ENCODE results near the gene DLK2.

Gene DLK2

DNA sequence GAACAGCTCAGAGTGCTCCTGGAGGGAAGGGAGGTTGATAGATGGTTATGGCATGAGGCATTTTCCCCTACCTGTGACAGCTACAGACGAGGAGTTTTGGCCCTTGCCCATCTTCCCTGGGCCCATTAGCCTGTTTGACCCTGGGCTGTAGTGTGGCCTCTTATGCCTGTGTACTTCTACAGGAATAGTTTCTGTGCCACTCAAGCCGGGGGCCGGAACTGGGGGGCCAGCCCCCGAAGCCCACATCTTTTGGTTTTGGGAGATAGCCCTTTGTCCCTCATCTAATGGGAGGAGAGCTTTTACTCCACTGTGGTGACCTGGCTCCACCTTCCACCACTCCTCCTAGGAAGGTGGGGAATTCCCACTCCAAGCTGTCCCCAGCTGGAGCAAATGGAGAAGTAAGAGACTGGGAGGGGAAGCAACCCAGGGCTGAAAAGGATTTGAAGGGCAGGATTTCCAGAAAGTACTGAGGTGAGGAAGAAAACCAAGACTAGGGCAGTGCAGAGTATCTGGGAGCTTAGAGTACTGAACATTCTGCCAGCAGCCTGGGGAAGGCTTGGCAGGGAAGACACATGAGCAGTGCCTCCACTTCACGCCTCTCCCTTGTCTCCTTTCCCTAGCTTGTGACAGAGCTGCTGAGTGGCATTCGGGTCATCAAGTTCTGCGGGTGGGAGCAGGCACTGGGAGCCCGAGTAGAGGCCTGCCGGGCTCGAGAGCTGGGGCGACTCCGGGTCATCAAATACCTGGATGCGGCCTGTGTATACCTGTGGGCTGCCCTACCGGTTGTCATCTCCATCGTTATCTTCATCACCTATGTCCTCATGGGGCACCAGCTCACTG lies 21.1 kb downstream of the DLK2 start:
- peak overlapping the region; percentile 15 for H3K27ac ChIP-seq
- TF ChIP-seq, protein P1, sequence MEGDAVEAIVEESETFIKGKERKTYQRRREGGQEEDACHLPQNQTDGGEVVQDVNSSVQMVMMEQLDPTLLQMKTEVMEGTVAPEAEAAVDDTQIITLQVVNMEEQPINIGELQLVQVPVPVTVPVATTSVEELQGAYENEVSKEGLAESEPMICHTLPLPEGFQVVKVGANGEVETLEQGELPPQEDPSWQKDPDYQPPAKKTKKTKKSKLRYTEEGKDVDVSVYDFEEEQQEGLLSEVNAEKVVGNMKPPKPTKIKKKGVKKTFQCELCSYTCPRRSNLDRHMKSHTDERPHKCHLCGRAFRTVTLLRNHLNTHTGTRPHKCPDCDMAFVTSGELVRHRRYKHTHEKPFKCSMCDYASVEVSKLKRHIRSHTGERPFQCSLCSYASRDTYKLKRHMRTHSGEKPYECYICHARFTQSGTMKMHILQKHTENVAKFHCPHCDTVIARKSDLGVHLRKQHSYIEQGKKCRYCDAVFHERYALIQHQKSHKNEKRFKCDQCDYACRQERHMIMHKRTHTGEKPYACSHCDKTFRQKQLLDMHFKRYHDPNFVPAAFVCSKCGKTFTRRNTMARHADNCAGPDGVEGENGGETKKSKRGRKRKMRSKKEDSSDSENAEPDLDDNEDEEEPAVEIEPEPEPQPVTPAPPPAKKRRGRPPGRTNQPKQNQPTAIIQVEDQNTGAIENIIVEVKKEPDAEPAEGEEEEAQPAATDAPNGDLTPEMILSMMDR (conservative IDR thresholded peaks at IDR 0.05; ENCODE audit: low read depth), result no peak
- ChIA-PET CTCF (interaction anchor here (0.5 to 1.4 kb wide), 5 partner anchors 10 to 252 kb away, joined by 3 to 7 read pairs (median 3); no protein-coding TSS in a partner anchor), POLR2A (ENCODE audit: low non-redundant PET) (interaction anchor here (0.6 to 1.6 kb wide), 2 partner anchors 15 to 73 kb away, joined by 3 to 4 read pairs; no protein-coding TSS in a partner anchor)
- no peak for DNase-seq (ENCODE audit: low spot score)

DNA sequence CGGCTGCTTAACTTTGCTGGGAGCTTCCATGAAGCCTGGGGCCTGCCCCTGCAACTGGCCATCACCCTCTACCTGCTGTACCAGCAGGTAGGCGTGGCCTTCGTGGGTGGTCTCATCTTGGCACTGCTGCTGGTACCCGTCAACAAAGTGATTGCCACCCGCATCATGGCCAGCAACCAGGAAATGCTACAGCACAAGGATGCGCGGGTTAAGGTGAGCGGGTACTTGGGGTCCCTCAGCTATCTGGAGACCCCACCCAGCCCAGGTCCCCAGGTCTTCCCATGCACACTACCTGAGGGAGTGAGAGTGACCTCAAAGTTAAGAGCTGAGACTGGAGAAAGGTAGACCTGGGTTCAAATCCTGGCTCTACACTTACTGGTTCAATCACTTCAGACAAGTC lies 22.2 kb downstream of the DLK2 start:
- TF ChIP-seq, protein P1 (conservative IDR thresholded peaks at IDR 0.05; ENCODE audit: low read depth), result no peak
- ChIA-PET POLR2A (ENCODE audit: low non-redundant PET) (interaction anchor here (1.6 kb wide), 1 partner anchor 16 kb away, joined by 4 read pairs; no protein-coding TSS in a partner anchor), CTCF (interaction anchor here (0.9 to 1.4 kb wide), 2 partner anchors 51 to 63 kb away, joined by 3 to 5 read pairs; no protein-coding TSS in a partner anchor)
- H3K27ac ChIP-seq, result no peak overlapping the region
- no peak for DNase-seq (ENCODE audit: low spot score)

DNA sequence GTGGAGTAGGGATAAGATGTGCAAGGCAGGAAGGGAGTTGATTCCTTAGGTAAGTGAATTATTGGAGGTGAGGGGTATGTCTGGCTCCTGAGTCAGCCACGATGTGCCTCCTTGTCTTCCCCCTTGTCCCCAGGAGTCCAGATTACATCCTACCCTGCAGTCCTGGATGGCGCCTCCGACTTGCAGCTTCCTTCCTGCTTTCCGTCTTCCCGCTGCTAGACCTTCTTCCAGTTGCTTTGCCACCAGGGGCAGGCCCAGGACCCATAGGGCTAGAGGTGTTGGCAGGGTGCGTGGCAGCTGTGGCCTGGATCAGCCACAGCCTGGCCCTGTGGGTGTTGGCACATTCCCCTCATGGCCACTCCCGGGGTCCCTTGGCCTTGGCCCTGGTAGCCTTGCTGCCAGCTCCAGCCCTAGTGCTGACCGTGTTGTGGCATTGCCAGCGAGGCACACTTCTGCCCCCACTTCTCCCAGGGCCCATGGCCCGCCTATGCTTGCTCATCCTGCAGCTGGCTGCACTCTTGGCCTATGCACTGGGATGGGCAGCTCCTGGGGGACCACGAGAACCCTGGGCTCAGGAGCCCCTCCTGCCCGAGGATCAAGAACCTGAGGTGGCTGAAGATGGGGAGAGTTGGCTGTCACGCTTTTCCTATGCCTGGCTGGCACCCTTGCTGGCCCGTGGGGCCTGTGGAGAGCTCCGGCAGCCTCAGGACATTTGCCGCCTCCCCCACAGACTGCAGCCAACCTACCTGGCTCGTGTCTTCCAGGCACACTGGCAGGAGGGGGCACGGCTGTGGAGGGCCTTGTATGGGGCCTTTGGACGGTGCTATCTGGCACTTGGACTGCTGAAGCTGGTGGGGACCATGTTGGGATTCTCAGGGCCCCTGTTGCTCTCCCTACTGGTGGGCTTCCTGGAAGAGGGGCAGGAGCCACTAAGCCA lies 23.1 kb downstream of the DLK2 start:
- no peak overlapping the region for H3K27ac ChIP-seq
- no peak for DNase-seq (ENCODE audit: low spot score)
- TF ChIP-seq, protein P1 (conservative IDR thresholded peaks at IDR 0.05; ENCODE audit: low read depth), result no peak
- POLR2A ChIA-PET (ENCODE audit: low non-redundant PET), result interaction anchor here (0.5 kb wide), 1 partner anchor 124 kb away, joined by 5 read pairs; no protein-coding TSS in a partner anchor
- CTCF ChIA-PET, result interaction anchor here (0.7 to 0.9 kb wide), 2 partner anchors 11 to 50 kb away, joined by 3 read pairs; no protein-coding TSS in a partner anchor

DNA sequence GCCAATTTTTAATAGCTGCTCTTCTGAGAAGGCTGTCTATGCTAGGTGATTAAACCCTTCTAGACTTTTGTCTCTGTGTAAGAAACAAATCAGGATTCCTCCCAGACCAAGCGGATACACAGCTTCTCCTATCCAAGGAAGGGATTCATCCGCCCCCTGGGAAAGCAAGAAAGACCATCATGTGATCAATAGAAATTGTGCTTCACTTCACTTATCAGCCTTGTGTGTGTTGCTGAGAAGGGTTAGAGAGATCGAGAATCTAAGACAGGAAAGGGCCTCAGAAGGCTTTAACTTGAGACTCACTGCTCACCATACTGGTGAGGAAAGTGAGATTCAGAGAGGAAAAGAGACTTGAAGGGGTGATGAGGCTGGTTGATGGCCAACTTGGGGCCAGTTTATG lies 26.5 kb downstream of the DLK2 start:
- POLR2A ChIA-PET (ENCODE audit: low non-redundant PET), result no interaction called here
- CTCF ChIA-PET, result interaction anchor here (0.8 kb wide), 1 partner anchor 68 kb away, joined by 4 read pairs; no protein-coding TSS in a partner anchor
- no peak overlapping the region for H3K27ac ChIP-seq
- TF ChIP-seq, protein P1 (conservative IDR thresholded peaks at IDR 0.05; ENCODE audit: low read depth), result no peak
- no peak for DNase-seq (ENCODE audit: low spot score)

DNA sequence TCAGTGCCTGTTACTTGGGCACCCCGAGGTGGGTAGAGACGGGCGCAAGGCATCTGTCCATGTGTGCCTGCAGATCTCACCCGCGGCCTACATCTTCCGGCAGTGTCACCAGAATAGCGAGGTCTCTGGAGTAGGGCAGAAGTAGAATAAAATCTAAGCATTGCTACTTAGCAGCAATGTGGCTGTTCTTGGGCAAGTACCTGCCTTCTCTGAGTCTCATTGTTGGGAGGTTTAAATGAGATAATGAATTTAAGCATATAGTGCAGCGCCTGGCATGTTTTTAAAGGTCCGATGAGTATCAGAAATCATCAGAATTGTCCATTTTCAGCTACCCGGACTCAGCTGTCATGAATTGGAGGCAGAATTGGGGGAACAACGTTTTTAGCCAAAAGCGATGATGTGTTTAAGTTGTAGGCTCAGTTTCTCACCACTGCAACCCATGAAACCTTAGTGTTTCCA lies 27.2 kb downstream of the DLK2 start:
- DNase-seq (ENCODE audit: low spot score), result no peak
- TF ChIP-seq, protein P1 (conservative IDR thresholded peaks at IDR 0.05; ENCODE audit: low read depth), result no peak
- POLR2A ChIA-PET (ENCODE audit: low non-redundant PET), result no interaction called here
- CTCF ChIA-PET, result interaction anchor here (0.8 kb wide), 1 partner anchor 68 kb away, joined by 4 read pairs; no protein-coding TSS in a partner anchor
- peak overlapping the region; percentile 96 for H3K27ac ChIP-seq
